Mesenteric fat pad (tissue), 1 donor: ENCODE measurements around the gene HOMER2. TPM values are rescaled to one million over a fixed set of nuclear protein-coding genes. Genes with fewer than 3 reads are reported as not detected.

Experiments
- DNase-seq: peaks from one replicate; pipeline ENCODE4 v3.0.0-alpha.2; 2020; ENCODE audit warnings: low spot score
- total RNA-seq: library from RNA; stranded (reverse); fragmentation: NEBNext Ultra II Directional; extraction: Animal tissue kit (Norgen Biotek cat#: 25700); gene quantifications from one replicate; pipeline ENCODE4 v1.2.1, GENCODE V29; 2021
- donor health status: DM: yes; HTN: yes; CAD: no.

The HOMER2 gene
- total RNA-seq, 1 donor from 2014 or later: 2.9 TPM

DNA sequence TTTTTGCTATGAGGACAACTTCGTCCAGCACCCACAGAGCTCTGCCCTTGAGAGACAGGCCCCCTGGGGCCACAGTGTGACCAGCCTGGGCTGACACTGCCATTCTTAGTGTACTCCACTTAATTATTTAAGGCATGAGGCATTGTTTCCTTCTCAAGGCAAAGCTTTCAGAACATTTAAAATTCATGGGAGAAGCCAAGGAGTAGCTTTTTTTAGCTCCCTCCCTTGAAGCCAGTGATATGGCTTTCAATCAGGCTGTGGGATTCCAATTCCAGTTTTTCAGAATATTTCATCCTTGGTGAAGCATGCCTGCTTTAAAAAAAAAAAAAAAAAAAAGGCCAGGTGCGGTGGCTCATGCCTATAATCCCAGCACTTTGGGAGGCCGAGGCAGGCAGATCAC, 21.3 kb downstream of the HOMER2 start:
- DNase-seq: no peak

DNA sequence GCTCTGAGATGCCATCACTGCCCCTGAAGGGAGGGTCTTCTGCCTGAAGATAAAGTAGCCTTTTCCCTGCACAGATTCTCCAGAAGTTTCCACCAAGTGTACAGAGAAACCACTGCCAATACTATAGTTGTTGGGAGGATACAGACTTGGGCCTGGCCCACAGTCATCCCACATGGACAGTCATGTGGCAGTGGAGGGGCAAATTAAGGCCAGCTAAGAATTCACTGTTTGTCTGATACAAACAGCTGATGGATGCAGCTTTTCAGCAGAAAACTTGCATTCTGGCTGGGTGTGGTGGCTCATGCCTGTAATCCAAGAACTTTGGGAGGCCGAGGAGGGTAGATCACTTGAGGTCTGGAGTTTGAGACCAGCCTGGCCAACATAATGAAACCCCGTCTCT, 22.1 kb downstream of the HOMER2 start:
- DNase-seq: peak; percentile 16

DNA sequence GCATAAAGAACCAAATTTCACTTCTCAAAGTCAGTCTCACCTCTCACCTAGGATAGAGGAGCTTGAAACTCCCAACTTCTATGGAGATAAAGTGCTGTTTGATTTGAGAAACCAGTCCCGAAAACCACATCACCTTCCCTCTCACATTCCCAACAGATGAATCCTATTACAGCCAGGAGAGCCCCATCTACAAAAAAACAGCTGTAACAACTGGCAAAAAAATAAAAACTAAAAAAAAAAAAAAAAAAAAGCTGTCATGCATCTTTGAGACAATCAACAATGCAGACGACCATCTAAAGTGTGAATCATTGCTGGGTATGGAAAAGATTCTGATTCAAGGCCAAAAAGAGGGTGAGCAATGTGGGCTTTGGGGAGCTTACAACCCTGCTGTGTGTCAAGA, 23.8 kb downstream of the HOMER2 start:
- DNase-seq: no peak

DNA sequence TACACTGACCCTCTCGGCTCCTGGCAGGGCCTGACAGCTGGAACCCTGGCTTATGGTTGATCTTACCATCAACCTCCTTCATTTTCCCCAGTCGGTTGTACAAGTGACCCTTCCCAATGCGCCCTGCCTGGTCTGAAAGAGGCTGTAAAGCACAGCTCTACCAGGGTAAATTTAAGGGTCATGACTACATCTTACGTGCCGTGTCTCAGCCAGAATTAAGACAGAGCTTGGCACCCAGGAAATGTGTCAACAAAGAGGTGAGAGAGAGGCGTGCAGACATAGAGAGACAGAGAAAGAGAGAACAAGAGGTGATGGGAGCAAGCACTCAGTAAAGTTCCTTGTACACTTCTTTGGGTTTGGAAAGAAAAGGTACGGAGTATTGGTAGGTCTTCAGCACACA, 28.8 kb downstream of the HOMER2 start:
- no peak for DNase-seq

DNA sequence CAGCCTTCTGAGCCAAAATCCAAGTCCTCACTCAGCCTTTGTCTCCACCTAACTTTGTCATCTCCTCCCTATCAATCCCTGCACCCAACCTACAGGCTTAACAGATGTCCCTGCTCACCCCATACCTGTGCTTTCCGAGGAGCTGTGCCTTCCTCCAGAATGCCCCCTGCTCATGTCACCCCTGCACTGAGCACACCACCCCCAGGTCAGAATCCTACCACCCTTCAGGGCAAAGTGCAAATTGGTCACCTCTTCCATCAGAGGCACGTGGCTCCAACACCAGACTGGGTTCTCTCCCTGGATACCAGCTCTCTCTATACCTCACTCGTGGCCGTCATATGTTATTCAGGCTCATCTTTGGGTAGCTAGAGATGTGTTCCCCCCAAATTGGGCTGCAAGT, 29.8 kb downstream of the HOMER2 start:
- DNase-seq: peak; percentile 26

DNA sequence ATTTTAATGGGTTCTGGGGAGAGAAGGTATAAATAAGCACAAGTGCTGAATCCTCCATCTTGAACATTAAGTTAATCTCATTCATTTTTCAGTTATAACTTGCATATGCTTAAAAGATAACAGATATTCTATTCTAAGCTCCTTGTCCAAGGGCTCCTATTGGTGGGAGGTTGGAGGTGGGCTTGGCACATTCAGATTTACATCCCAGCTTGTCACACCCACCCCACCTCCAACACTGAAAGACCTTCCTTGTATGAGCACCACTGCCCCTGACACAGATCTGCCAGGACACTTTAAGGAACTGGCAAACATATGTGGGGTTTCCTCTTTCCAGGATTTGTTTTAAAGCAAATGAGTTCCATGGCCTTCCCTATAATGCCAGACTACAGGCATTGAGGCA, 30.6 kb downstream of the HOMER2 start:
- DNase-seq: no peak

DNA sequence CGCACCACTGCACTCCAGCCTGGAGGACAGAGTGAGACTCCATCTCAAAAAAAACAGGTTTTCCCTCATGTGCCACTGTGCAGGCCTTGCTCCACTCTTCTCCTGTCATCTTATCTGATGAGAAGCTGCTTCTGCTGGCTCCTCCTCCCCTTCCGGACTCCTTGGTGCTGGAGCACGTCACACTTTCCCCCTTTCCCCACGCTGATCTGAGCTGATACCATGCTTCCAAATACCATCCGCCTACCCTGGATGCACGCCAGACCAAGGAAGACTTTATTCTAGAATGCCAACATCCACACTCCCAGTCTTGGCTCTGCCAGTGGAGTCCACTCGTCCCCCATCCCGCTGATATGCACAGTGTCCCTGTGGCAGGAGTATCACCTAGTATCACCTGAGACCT, 31.3 kb downstream of the HOMER2 start:
- no peak for DNase-seq

DNA sequence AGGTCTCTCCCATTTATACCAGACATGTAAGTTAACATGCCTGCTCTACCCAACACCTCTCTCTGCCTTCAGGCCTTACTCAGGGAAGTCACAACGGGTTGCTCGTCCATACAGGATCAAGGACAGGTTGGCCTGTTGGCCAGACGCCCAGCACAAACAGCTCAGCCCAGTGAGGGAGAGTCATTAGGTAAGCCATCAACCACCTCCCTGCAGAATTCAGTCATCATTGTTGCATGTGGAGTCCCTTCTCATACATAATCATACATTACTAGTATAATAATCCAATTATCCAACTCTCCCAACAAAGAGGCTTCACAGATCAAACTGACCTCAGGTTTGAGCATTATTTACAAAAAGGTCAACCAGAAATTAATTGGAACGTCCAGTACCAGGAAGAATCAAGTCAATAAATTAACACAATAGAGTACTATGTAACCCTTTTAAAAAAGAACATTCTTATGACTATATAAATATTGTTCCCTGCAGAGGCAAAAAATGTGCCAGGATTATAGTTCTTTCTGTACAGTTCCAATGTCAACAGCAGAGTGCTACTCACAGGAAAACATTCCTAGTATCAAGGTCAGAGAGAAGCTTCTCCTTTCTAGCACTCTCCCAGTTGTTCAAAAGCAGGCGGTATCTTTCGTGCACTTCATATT, 33.2 kb downstream of the HOMER2 start:
- no peak for DNase-seq

DNA sequence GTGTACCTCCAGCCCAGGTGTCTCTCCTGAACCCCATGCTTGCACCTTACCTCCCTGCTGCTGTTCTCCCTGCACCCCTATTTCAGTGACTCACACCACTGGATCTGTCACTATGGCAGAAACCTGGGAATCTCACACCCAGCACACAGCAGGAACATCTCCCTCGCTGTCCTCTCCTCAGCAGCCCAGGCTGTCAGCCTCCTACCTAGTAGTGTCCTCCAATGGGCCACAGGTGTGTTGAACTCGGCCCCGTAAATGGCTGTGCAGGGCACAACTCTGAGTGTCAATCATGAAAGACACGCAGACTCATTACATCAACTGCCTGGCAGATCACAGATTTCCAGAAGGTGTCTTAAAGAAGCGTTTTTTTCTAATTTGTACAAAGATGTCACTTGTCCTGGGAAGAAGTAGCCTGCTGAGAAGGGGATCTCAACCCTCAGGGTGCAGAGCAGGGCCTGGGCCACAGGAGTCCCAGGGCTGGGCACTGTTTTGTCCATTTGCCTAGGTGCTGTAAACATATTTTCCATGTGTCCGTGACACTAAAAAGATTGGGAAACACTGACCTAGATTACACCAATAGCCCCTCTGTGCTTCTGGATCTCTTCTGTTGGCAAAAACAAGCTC, 33.8 kb downstream of the HOMER2 start:
- no peak for DNase-seq

DNA sequence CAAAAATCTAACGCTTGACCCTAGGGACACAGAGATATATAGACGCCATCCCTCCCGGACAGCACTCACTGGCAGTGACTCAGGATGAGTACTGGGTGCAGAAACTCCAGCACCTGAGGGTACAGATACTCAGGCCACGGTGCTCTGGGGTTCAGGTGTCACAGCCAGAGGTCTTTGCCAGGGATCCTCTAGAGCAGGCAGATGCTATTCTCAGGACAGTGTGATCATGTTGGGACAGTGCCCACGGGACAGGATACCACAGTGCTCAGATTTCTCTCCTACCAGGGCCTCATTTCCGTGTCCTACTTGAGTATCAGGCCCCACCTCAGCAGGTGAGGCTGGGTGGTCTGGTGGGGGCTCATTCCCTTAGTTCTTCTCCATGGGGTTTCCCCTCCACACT, 34.4 kb downstream of the HOMER2 start:
- no peak for DNase-seq

DNA sequence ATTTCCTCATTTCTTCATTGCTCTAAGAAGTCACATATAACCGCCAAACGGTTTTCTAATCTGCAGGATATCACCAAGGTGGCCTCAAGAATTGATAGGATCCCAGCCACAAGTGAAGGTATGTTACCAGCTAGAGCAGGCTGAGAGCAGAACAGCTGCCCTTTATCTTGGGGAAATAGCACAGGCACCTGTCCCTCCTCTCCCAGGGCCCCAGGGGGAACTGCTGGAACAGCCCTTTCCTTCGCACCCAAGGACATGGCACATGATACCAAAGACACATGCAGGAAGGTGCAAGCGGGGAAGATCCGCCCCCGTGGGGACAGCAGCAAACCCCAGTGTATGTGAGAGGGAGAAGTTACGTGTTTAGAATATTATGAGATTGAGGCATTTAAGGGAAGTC, 35.3 kb downstream of the HOMER2 start:
- DNase-seq: no peak

DNA sequence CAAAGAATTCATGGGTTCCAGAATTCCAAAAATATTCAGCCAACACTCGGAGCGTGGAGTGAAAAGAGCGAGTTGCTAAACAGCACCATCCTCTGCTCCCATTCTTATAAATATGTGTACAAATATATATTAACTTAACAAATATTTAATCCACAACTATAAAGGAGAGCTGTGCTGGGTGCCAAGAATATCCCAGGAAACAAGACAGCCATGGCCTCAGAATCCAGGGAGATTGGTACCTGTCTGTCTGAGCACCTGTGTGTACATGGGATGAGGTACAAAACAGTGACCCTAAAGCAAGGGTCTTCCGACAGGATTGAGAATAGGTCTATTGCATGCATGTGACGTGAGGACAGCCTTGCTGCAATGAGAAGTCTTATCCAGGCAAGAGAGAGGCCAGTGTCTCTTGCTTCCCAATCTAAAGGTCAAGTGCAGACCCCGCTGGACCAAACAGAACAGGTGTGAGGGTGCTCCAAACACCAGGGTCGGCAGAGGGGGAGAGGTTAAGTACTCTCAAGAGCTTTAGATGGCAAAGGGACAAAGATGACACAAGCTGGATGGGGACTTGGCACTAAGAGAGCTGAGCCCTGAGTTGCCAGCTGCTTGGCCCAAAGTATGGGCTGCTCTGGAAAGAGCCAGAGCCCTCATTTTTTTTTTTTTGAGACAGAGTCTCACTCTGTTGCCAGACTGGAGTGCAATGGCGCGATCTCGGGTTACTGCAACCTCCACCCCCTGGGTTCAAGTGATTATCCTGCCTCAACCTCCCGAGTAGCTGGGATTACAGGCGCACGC, 36.2 kb downstream of the HOMER2 start:
- no peak for DNase-seq

DNA sequence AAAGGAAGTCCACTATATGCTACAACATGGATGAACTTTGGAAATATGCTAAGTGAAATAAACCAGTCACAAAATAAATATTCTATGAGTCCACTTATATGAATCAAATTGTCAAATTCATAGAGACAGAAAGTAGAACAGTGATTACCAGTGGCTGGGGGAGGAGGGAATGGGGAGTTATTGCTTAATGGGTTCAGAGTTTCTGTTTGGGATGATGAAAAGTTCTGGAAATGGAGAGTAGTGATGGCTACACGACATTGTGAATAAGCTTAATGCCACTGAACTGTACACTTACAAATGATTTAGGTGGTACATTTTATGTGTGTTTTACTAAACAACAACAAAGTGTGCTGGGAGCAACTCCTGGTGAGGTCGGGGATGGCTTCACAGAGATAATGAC, 38.1 kb downstream of the HOMER2 start:
- no peak for DNase-seq

DNA sequence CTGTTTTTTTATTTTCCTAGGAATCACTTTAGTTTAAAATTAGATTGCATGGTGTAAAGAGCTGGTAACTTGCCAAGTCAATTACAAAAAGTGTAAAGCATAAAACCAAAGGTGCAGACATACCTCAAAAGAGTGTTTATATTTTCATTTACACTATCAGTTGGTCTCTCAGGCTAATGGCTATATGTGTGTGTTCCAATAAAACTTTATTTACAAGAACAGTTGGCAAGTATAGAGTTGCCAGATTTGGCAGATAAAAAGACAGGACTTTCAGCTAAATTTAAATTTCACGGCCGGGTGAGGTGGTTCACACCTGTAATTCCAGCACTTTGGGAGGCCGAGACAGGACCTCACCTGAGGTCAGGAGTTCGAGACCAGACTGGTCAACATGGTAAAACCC, 41.1 kb downstream of the HOMER2 start:
- no peak for DNase-seq

DNA sequence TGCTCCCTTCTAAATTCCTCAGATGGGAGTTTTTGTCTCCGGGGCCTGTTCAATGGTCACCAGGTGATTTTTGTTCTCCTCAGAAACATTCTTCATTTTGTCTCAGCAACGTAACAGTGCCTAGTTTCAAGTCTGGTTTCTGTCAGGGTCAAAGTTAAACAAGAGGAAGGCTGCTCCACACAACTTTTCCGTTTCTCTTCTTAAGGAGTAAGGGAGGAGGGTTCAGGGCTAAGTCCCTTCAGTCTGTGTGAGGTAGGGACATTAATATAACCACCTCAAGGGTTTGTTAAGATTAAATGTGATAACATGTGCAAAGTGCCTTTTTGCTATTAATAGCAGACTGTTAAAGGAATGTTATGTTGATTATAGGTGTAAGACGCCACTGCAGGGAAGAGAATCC, 41.8 kb downstream of the HOMER2 start:
- no peak for DNase-seq

DNA sequence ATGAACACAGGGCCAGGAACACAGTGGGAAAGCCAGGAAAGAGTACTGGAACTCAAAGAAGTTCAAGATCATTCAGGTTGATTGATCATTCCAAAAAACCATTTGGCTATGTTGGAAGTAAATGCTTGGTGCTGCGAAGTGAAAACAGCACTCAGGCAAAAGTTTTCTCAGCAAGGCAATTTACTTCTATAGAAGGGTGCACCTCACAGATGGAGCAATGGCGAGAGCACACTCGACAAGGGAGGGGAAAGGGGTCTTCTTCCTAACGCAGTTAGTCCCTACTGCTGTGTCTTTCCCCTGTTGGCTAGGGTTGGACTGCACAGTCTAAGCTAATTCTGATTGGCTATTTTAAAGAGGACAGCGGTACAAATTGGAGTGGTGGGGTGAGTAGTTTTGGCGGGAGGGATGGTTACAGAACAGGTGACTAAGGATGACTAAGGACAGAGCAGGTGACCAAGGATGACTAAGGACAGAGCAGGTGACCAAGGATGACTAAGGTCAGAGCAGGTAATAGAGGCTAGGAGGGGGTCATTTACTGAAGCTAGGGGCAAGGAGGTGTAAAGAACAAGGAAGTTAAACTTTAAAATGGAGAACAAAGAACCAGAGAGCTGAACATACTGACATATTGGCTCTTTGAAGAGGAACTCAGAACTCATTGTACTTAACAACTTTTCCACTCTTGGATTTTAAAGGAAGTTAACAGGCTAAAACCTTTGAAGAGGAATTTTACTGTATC, 43.3 kb downstream of the HOMER2 start:
- DNase-seq: no peak

DNA sequence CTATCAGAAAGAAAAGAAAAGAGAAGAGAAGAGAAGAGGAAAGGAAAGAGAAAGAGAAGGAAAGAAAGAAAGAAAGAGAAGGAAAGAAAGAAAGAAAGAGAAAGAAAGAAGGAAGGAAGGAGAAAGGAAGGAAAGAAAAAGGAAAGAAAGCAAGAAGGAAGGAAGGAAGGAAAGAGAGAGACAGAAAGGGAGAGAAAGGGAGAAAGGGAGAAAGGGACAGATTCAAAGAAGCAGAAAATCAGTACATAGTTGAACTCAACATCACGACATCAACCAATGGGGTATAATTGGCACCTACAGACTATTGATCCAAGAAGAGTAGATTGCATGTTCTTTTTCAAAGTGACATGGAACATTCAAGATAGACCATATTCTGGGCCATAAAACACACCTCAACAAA, 45.2 kb downstream of the HOMER2 start:
- no peak for DNase-seq

DNA sequence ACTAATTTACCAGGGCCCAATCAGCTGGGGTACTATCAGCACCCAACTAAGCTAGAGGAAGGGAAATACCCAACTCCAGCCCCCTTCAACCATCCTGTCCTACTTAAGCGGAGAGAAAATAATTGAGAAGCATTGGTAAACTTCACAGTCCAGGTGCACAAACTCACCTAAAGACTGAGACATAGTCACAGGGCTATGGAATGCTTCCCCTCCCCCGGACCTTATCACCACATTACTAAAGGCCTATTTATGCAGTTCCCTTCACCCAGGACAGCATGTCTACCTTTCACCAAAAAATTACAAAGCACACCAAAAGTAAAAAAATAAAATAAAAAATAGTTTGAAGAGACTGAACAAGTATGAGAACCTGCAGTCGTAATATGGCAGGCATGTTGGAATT, 47.9 kb downstream of the HOMER2 start:
- DNase-seq: no peak

DNA sequence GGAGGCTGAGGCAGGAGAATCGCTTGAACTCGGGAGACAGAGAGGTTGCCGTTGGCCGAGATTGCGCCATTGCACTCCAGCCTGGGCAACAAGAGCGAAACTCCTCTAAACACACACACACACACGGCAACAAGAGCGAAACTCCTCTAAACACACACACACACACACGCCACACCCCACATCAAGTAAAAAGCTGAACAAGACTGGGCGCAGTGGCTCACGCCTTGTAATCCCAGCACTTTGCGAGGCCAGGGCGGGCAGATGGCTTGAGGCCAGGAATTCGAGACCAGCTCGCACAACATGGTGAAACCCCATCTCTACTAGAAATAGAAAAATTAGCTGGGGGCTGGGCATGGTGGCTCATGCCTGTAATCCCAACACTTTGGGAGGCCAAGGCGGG, 49.0 kb downstream of the HOMER2 start:
- no peak for DNase-seq

DNA sequence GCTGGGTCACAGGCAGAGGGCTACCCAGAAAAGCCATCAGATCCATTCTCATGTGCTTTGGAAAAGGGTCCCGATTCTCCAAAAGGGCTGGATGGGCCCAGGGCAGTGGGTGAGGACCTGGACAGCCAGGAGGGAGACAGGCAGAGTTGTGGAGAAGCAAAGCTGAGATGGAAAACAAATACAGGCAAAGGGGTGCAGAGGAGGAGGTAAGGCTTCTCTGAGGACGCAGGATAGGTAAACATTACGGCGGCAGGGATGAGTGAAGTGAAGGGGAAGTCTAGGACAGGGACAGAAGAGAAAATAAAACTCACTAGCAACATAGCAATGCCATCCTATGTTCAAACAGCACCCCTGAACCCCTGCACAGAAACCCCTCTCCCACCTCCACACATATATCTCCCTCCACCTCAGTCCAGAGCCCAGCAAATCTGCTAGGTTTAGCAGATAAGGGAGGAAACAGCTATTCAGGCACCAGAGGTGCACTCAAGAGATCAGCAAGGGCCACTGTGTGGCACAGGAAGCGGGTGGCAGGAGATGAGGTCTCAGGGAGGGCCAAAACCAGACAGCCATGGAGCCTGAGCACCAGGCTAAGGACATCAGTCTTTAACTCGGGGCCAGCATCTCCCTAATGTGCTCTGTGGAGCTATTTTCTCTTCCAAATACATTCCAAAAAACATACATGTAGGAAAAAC, 51.3 kb downstream of the HOMER2 start:
- DNase-seq: no peak

DNA sequence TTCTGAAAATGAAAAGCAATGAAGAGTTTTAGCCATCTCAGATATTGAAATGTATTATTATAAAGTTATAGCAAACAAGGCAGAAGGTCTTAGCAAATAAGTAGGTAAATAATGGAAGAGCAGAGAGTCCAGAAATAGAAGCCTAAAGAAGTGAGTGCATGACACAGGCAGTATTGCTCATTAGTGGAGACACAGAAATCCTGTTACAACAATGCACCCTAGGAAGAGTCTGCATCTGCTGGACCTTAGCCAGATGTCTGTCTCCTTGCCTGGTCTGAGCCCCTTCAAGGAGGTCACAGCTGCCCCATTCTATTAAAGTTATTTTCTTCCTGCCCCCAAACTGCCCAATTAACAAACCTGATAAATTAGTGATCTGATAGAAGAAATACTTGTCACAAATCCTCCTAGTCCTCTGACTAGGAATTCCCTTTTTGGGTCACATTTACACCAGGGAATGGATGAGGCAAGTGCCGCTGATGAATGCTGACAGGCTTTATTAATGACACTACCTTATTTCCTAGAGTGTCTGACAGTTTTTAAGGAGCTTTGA, 51.9 kb downstream of the HOMER2 start:
- no peak for DNase-seq
